Tracheal epithelial cell (primary cell): ENCODE measurements around the gene PAGE5. TPM values are rescaled to one million over a fixed set of nuclear protein-coding genes. Genes with fewer than 3 reads are reported as not detected.

Experiments used
- total RNA-seq: library from RNA; depleted of rRNA; stranded (reverse); fragments of >200 nt; gene quantifications from 2 replicates; pipeline ENCODE4 v1.2.1, GENCODE V29; 2014

Gene PAGE5, protein sequence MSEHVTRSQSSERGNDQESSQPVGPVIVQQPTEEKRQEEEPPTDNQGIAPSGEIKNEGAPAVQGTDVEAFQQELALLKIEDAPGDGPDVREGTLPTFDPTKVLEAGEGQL
- total RNA-seq: not detected in 2 replicates

DNA sequence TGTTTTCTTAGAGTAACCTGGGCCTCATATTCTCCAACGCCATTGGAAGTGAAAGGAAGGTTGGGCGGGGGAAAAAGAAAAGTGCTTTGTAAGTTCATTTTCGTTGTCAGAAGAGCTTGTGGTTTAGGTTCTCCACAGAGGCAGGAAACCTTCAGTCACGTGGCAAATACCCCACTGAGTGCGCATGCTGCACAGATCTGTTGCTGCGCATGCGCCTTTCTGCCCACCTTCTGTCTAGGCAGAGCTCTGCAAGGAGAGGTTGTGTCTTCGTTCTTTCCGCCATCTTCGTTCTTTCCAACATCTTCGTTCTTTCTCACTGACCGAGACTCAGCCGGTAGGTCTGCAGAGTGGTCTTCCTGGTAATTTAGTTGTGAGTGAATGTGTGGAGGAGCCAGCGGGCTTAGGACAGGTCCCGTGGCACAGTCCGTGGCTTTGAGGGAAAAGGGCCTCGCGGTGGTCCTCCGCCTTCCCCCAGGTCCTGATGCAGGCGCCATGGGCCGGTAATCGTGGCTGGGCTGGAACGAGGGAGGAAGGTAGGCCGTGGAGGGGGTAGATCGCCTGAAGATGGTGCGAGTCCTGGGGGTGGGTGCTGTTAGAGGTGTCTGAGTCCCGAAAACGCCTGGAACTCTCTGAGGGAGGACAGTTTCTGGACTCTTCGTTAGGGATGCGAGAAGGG lies at the start of gene PAGE5:
PAGE5 (plus strand) TSS at position 228 of the 676 bp plus-strand sequence. CDS start 1,037 bp downstream, outside the sequence.

DNA sequence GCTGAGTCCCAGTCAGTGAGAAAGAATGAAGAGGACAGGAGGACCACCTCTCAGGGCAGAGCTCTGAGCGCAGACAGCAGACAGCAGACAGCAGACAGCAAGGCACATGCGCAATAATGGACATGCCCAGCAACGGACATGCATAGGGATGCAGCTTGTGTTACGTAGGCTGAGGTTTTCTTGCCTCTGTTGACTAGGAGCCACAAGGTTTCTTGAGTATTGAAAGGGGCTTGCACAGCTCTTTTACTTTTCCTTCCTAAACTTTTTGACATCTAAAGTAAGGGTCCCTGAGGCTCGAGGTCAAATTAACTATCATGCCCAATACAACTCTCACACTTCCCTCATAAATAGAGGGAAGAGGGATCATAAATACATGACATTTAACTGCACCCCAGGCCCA lies 44.7 kb downstream of the PAGE5 start, which contains the start of gene PAGE3:
PAGE3 (minus strand) TSS at position 101 of the 400 bp plus-strand sequence. CDS start 1,013 bp downstream, outside the sequence.

Other genes with a start within 250 kb of the PAGE5 start
- gene PFKFB1, start 226.2 kb upstream of the PAGE5 start, total RNA-seq: not detected in 2 replicates
- 10.2 and 11.6 TPM in 2 replicates for gene APEX2, start 220.0 kb upstream of the PAGE5 start, total RNA-seq
- not detected in 2 replicates for gene ALAS2, start 189.4 kb upstream of the PAGE5 start, total RNA-seq
- not detected in 2 replicates for gene PAGE2B, start 145.3 kb upstream of the PAGE5 start, total RNA-seq
- not detected in 2 replicates for gene PAGE2, start 131.3 kb upstream of the PAGE5 start, total RNA-seq
- not detected in 2 replicates for gene PAGE3, start 44.6 kb downstream of the PAGE5 start, total RNA-seq
- gene MAGEH1, start 231.8 kb downstream of the PAGE5 start, total RNA-seq: 4.8 and 5.3 TPM in 2 replicates